Myocyte (in vitro differentiated cells): Measurements from ENCODE around the gene TLE6. TPM values are rescaled to one million over a fixed set of nuclear protein-coding genes. Genes with fewer than 3 reads are reported as not detected.
"Not testable (repeated sequence)": the region's sequence is repeated elsewhere in the genome, so short reads cannot be mapped to it uniquely, and the experiment has no call there.

Experiments used
- DNase-seq: peaks from one replicate; pipeline ENCODE4 v3.0.0-alpha.2; 2012; ENCODE audit warnings: low read depth
- polyA plus RNA-seq: library from polyadenylated mRNA; unstranded; fragments of >200 nt; gene quantifications from one replicate; pipeline ENCODE4 v1.2.1, GENCODE V29; 2012; ENCODE audit warnings: missing spikeins
- total RNA-seq: library from RNA; depleted of rRNA; stranded (reverse); fragments of >200 nt; gene quantifications from 2 replicates; pipeline ENCODE4 v1.2.3, GENCODE V29; 2014

Gene TLE6
- not detected in 2 replicates for total RNA-seq
- polyA plus RNA-seq = 0.44 TPM

DNA sequence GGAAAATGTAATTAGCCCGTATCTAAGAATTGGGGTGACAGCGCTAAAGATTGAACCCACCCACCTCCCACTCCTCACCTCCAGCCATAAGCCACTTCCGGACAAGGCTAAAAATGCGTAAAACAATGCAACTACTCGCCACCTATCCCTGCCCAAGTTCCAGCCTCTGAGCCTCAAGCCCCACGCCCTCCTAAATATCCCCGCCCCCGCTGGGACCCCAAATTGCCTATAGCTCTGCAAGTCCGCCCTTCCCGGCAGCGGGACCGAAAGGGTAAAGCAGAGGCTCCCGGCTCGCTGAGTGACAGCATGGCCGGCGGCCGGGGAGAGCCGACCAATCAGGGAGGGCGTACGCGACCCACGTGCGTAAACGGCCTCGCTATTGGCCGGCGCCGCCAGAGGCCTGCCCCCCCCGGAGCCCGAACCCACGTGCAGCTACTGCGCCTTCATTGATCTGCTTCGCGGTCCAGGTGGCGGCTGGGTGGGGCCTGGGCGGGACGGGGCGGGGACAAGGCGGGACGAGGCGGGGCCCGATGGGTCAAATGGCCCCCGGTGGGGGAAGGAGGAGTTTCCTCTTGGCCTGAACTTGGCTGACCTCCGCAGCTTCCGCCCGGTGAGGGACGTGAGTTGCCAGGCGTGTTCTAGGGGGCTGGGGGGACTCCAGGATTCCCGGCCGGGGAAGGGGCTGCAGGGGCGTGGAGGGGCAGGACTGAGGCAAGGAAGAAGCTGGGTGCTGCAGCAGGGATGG, at the start of gene TLE6:
Gene TLE6 (plus strand): TSS at position 564 of the 745 bp plus-strand sequence. CDS start 670 bp downstream, outside the sequence.
- peak; percentile 90 for DNase-seq

DNA sequence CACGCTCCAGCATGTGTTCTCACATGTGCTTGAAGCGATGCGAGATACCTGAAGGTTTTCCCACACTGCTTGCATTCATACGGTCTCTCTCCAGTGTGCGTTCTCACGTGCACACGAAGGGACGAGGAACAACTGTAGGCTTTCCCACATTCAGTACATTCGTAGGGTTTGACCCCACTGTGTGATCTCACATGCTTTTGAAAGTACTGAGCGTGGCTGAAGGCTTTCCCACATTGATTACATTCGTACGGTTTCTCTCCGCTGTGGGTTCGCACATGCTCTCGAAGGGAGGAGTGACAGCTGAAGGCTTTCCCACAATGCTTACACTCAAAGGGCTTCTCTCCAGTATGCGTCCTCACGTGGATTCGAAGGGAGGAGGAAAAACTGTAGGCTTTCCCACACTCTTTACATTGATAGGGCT, 43.9 kb upstream of the TLE6 start:
- no peak for DNase-seq

DNA sequence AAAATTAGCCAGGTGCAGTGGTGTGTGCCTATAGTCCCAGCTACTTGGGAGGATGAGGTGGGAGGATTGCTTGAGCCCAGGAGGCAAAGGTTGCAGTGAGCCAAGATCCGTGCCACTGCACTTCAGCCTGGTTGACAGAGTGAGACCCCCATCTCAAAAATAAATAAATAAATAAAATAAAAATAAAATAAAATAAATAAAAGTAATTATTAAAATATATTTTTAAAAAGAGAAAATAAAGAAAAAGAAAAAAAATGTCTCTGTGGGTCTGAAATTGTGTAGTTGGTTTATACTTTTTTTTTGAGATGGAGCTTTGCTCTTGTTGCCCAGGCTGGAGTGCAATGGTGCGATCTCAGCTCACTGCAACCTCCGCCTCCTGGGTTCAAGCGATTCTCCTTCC, 41.5 kb upstream of the TLE6 start:
- not testable (repeated sequence) for DNase-seq

GRCh38 chr19:2942928-2943640, 34.3 kb upstream of the TLE6 start:
- DNase-seq = no peak

GRCh38 chr19:2944403-2944774, 33.0 kb upstream of the TLE6 start:
- no peak for DNase-seq

GRCh38 chr19:2944775-2945574, 32.4 kb upstream of the TLE6 start, which contains the start of gene ZNF77:
ZNF77 (minus strand) TSS chr19:2944971; CDS start chr19:2944840, 131 bp downstream.
- DNase-seq = peak; percentile 99

DNA sequence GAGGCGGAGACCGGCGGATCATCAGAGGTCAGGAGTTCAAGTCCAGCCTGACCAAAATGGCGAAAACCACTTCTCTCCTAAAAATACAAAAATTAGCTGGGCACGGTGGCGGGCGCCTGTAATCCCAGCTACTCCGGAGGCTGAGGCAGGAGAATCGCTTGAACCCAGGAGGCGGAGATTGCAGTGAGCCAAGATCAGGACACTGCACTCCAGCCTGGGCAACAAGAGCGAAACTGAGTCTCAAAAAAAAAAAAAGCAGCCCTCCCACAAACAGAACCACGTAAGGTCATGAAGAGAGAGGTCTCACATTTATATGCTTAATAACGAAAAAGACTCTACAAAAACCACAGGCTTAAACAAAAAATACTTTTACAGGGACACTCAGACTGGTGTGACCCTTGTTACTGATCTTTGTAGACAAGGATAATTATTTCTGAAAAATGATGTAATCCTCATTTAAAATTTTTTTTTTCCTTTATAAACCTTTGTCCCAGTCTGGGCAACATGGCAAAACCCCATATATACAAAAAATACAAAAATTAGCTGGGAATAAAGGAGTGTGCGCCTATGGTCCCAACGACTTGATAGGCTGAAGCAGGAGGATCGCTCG, 31.7 kb upstream of the TLE6 start:
- no peak for DNase-seq

DNA sequence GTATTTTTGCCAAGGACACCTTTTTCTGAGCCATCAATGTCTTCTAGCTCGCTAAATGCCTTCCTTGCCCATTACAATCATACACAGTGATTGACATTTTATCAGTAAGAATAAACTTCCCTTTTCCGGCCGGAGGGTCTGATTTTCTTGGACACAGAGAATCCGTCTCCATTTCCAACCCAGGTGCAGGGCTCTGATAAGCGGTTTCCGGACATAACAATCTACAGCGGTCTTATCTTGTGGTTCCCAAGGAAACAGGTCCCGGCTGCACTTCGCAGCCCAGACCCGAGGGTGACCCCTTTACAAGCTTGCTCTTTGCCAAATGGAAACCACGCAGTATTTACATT, 27.5 kb upstream of the TLE6 start:
- no peak for DNase-seq

GRCh38 chr19:2950286-2951124, 26.9 kb upstream of the TLE6 start:
- DNase-seq = peak; percentile 99

DNA sequence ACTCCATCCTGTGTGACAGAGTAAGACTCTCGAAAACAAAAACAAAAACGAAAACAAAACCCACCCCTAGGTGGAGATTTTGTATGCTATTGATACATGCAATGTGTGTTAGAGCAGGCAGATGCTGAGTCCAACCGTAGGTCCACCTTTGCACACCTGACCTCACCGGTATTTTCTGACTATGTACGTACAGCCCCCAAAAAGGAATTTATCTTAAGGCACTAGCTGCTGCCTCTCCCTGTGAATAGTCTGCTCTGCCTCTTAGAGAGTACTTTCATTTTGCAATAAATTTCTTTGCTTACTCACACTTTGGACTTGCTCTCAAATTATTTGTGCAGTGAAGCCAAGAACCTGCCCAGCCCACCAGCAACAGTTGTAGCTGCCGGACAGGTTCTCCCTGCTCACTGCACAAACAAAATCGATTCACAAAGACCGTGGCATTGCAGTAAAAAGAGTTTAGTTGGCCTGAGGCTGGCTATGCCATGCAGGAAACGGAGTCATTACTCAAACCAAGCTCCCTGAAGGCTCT, 24.3 kb upstream of the TLE6 start:
- no peak for DNase-seq

DNA sequence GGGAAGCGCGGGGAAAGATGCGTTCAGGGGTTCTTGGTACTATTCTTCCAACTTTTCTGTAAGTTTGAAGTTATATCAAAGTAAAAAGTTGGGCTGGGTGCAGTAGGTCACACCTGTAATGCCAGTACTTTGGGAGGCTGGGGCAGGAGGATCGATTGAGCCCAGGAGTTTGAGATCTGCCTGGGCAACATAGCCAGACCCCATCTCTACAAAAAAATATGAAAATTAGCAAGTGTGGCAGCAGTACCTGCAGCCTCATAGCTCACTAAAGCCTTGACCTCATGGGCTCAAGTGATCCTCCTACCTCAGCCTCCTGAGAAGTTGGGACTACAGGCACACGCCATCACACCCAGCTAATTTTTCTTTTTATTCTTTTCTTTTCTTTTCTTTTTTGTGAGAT, 20.2 kb upstream of the TLE6 start:
- no peak for DNase-seq

DNA sequence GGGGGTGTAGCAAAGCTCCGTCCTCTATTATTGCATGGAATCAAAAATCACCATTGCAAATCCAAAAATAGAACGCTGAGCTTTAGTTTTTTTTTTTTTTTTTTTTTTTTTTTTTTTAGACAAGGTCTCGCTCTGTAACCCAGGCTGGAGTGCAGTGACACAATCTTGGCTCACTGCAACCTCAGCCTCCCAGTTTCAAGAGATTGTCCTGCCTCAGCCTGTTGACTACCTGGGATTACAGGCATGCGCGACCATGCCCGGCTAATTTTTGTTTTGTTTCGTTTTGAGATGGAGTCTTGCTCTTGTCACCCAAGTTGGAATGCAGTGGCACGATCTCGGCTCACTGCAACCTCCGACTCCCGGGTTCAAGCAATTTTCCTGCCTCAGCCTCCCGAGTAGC, 17.2 kb upstream of the TLE6 start:
- no peak for DNase-seq

GRCh38 chr19:2962018-2962670, 15.2 kb upstream of the TLE6 start:
- DNase-seq = peak; percentile 84

DNA sequence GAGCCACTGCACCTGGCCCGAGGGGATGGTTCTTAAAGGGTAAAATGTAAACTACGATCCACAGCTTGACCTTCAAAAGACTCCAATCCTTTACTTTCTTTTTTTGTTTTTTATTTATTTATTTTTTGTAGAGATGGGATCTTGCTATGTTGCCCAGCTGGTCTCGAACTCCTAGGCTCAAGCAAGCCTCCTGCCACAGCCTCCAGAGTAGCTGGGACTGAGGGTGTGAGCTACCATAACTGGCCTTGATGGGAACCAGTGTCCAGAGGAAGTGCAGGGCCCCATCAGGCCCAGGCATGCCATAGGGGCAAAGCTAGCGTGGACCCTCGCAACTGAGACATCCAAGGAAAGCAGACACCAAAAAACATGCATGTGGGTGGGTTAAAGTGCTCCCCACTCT, 14.2 kb upstream of the TLE6 start:
- no peak for DNase-seq

DNA sequence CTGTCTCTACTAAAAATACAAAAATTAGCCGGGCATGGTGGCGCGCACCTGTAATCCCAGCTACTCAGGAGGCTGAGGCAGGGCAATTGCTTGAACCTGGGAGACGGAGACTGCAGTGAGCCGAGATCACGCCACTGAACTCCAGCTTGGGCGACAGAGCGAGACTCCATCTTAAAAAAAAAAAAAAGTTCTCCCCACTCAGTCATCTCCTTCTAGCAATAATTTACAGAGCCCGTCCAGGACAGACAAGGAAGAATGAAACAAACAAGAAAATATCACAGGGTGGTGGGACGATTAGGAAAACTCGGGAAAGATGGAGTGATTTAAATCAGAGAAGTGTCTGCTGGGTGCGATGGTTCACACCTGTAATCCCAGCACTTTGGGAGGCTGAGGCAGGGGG, 13.7 kb upstream of the TLE6 start:
- DNase-seq = not testable (repeated sequence)

- no peak for DNase-seq
Measured at GRCh38 chr19:2964874-2965273, 12.5 kb upstream of the TLE6 start.

DNA sequence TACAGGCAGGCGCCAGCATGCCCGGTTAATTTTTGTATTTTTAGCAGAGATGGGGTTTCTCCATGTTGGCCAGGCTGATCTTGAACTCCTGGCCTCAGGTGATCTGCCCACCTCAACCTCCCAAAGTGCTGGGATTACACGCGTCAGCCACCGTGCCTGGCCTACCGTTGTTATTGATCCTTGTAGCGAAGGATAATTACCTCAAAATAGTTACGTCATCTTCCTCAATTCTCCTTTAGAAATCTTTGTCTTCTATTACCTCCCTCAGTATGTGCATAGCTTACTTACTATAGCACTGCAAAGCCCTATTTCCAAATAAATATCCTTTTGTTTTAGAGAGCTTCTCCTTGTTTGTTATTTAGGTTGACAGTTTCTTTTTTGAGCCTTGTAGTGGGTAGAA, 9.4 kb upstream of the TLE6 start:
- DNase-seq = no peak

GRCh38 chr19:2969104-2969504, 8.3 kb upstream of the TLE6 start:
- DNase-seq = no peak

- no peak for DNase-seq
Measured at GRCh38 chr19:2970201-2970835, 7.0 kb upstream of the TLE6 start.
